H9 (cell line): ENCODE data around the gene NET1. TPM values are rescaled to one million over a fixed set of nuclear protein-coding genes. Genes with fewer than 3 reads are reported as not detected.

Source experiments
- DNase-seq: peaks from one replicate; pipeline ENCODE4 v3.0.0-alpha.2; 2017
- H2AFZ ChIP-seq: one replicate; pipeline ENCODE4 v1.6.1; 2013; ENCODE audit warnings: mild to moderate bottlenecking, low read length, control low read depth, moderate library complexity
- H2AK5ac ChIP-seq: 2 replicates; pipeline ENCODE4 v1.6.1; 2013; ENCODE audit warnings: low read length, control low read depth, mixed read lengths; ENCODE audit not compliant: insufficient read length
- H2BK120ac ChIP-seq: one replicate; pipeline ENCODE4 v1.6.1; 2013; ENCODE audit warnings: low read depth, mild to moderate bottlenecking, low read length, control low read depth, inconsistent platforms; ENCODE audit not compliant: poor library complexity, severe bottlenecking
- H2BK12ac ChIP-seq: 2 replicates; pipeline ENCODE4 v1.6.1; 2013; ENCODE audit warnings: low read length, control low read depth, mixed read lengths, low read depth; ENCODE audit not compliant: insufficient read length
- H2BK15ac ChIP-seq: 2 replicates; pipeline ENCODE4 v1.6.1; 2013; ENCODE audit warnings: low read depth, low read length, control low read depth
- H2BK20ac ChIP-seq: one replicate; pipeline ENCODE4 v1.6.1; 2013; ENCODE audit warnings: low read depth, mild to moderate bottlenecking, low read length, control low read depth, inconsistent platforms; ENCODE audit not compliant: poor library complexity, severe bottlenecking
- H2BK5ac ChIP-seq: 2 replicates; pipeline ENCODE4 v1.6.1; 2013; ENCODE audit warnings: low read length, control low read depth, mixed read lengths; ENCODE audit not compliant: insufficient read length
- H3K14ac ChIP-seq: 2 replicates; pipeline ENCODE4 v1.6.1; 2013; ENCODE audit warnings: low read length, control low read depth; ENCODE audit not compliant: insufficient read depth
- H3K18ac ChIP-seq: 2 replicates; pipeline ENCODE4 v1.6.1; 2013; ENCODE audit warnings: low read depth, mild to moderate bottlenecking, mixed read lengths, low read length, control low read depth; ENCODE audit not compliant: insufficient read length
- H3K23ac ChIP-seq: 2 replicates; pipeline ENCODE4 v1.6.1; 2013; ENCODE audit warnings: low read length, control low read depth, mixed read lengths, low read depth; ENCODE audit not compliant: insufficient read length
- H3K23me2 ChIP-seq: 2 replicates; pipeline ENCODE4 v1.6.1; 2013; ENCODE audit warnings: low read depth, mild to moderate bottlenecking, mixed read lengths, low read length, control low read depth; ENCODE audit not compliant: insufficient read length, poor library complexity, severe bottlenecking
- H3K27ac ChIP-seq: 2 replicates; pipeline ENCODE4 v1.5.1; 2013; ENCODE audit warnings: low read length, control low read depth, mixed read lengths, low read depth; ENCODE audit not compliant: insufficient read length
- H3K27me3 ChIP-seq: 2 replicates; pipeline ENCODE4 v1.6.1; 2013; ENCODE audit warnings: low read length, control low read depth, inconsistent platforms; ENCODE audit not compliant: insufficient read depth
- H3K4ac ChIP-seq: 2 replicates; pipeline ENCODE4 v1.6.1; 2013; ENCODE audit warnings: low read depth, mild to moderate bottlenecking, control low read depth, inconsistent platforms, low read length, moderate library complexity
- H3K4me1 ChIP-seq: 2 replicates; pipeline ENCODE4 v1.6.1; 2013; ENCODE audit warnings: low read length, control low read depth, inconsistent platforms; ENCODE audit not compliant: insufficient read depth
- H3K4me2 ChIP-seq: 2 replicates; pipeline ENCODE4 v1.6.1; 2013; ENCODE audit warnings: low read length, control low read depth, mixed read lengths; ENCODE audit not compliant: insufficient read length, insufficient read depth
- H3K56ac ChIP-seq: 2 replicates; pipeline ENCODE4 v1.6.1; 2013; ENCODE audit warnings: low read depth, mild to moderate bottlenecking, mixed read lengths, low read length, control low read depth; ENCODE audit not compliant: insufficient read length
- H3K79me1 ChIP-seq: 2 replicates; pipeline ENCODE4 v1.6.1; 2013; ENCODE audit warnings: low read depth, mild to moderate bottlenecking, moderate library complexity, low read length, control low read depth, inconsistent platforms; ENCODE audit not compliant: insufficient read depth, poor library complexity, severe bottlenecking
- H3K79me2 ChIP-seq: 2 replicates; pipeline ENCODE4 v1.6.1; 2013; ENCODE audit warnings: low read length, control low read depth, inconsistent platforms; ENCODE audit not compliant: insufficient read depth
- H3K9ac ChIP-seq: 2 replicates; pipeline ENCODE4 v1.6.1; 2013; ENCODE audit warnings: low read length, control low read depth, mixed read lengths; ENCODE audit not compliant: insufficient read length; ENCODE audit errors: extremely low read depth
- H3K9me3 ChIP-seq: one replicate; pipeline ENCODE4 v1.6.1; 2013; ENCODE audit warnings: low read depth, low read length, inconsistent platforms; ENCODE audit not compliant: control insufficient read depth
- H3T11ph ChIP-seq: one replicate; pipeline ENCODE4 v1.6.1; 2013; ENCODE audit warnings: mild to moderate bottlenecking, low read length, control low read depth, inconsistent platforms
- H4K20me1 ChIP-seq: one replicate; pipeline ENCODE4 v1.6.1; 2013; ENCODE audit not compliant: control insufficient read depth, insufficient read length, insufficient read depth
- H4K5ac ChIP-seq: 2 replicates; pipeline ENCODE4 v1.6.1; 2013; ENCODE audit warnings: low read depth, mild to moderate bottlenecking, mixed read lengths, low read length, control low read depth; ENCODE audit not compliant: insufficient read length
- H4K8ac ChIP-seq: replicated peaks from 2 replicates; pipeline ENCODE4 v1.6.1; 2013; ENCODE audit warnings: low read length, control low read depth, mixed read lengths, low read depth; ENCODE audit not compliant: insufficient read length
- H4K91ac ChIP-seq: 2 replicates; pipeline ENCODE4 v1.6.1; 2013; ENCODE audit warnings: low read depth, mild to moderate bottlenecking, moderate library complexity, mixed read lengths, low read length, control low read depth; ENCODE audit not compliant: insufficient read length
- H3K27ac Mint-ChIP-seq, 3 experiments: 2 replicates in 2 of 3; 3 replicates in 1 of 3; pipeline ENCODE4 v1.8.0; 2020 to 2021; ENCODE audit warnings: mixed read lengths in 3 of 3, mild to moderate bottlenecking in 1 of 3, moderate library complexity in 1 of 3
- H3K27me3 Mint-ChIP-seq: 2 replicates; pipeline ENCODE4 v1.8.0; 2021; ENCODE audit warnings: low read depth, mild to moderate bottlenecking, moderate library complexity, mixed read lengths
- H3K36me3 Mint-ChIP-seq, 3 experiments: 2 replicates in 2 of 3; 3 replicates in 1 of 3; pipeline ENCODE4 v1.8.0; 2020 to 2021; ENCODE audit warnings: low read depth in 3 of 3, mixed read lengths in 3 of 3; ENCODE audit not compliant: insufficient read depth in 1 of 3
- H3K4me1 Mint-ChIP-seq, 2 experiments: 2 replicates each; pipeline ENCODE4 v1.8.0; 2020; ENCODE audit warnings: mixed read lengths in 2 of 2
- H3K4me3 Mint-ChIP-seq, 2 experiments: 2 replicates in 1 of 2; 3 replicates in 1 of 2; pipeline ENCODE4 v1.8.0; 2020 to 2021; ENCODE audit warnings: mild to moderate bottlenecking in 2 of 2, mixed read lengths in 2 of 2, moderate library complexity in 1 of 2
- H3K9me3 Mint-ChIP-seq, 2 experiments: 2 replicates in 1 of 2; 3 replicates in 1 of 2; pipeline ENCODE4 v1.8.0; 2020; ENCODE audit warnings: mild to moderate bottlenecking in 2 of 2, mixed read lengths in 2 of 2, moderate library complexity in 1 of 2
- CTCF ChIP-seq: fragments of 200-600 bp; sonication (generic); conservative IDR thresholded peaks from 3 replicates; pipeline ENCODE4 v1.8.0; 2021; ENCODE audit warnings: antibody characterized with exemption, mild to moderate bottlenecking
- WGBS: extraction: QIAGEN DNeasy Blood & Tissue Kit; methylation state at CpG from one replicate; pipeline ENCODE4 v1.1.7; 2013; ENCODE audit warnings: missing lambda C conversion rate, low lambda C conversion rate, mixed read lengths; ENCODE audit not compliant: insufficient read length; ENCODE audit errors: extremely low coverage; 5-methylcytosine and 5-hydroxymethylcytosine counted together
- total RNA-seq: library from RNA; stranded (reverse); gene quantifications from 2 replicates; pipeline ENCODE4 v1.2.1, GENCODE V29; 2021

Gene NET1
- total RNA-seq, 1 experiment from 2014 or later: 50.6 TPM

- H2AK5ac ChIP-seq: no peak overlapping the region
- H3K4me3 Mint-ChIP-seq: no peak overlapping the region
- no peaks in the 10 kb centered on the region; a peak in 2 of 7 replicates for H3K36me3 Mint-ChIP-seq
These were observed 71.8 kb downstream of the NET1 start for GRCh38 chr10:5484205-5484604.

More at GRCh38 chr10:5484205-5484604, 71.8 kb downstream of the NET1 start:
- Histone ChIP-seq H3K23ac (no peak overlapping the region), H4K91ac (no peak overlapping the region), H3K4me2 (no peak overlapping the region), H2BK120ac (no peak overlapping the region), H2AFZ (no peak overlapping the region), H3K79me1 (no peaks in the 10 kb centered on the region), H3K9ac (no peak overlapping the region), H4K20me1 (no peaks in the 10 kb centered on the region), H3K18ac (no peak overlapping the region), H3K23me2 (no peaks in the 10 kb centered on the region), H3K27me3 (no peaks in the 10 kb centered on the region), H3K4ac (no peak overlapping the region), H4K5ac (no peak overlapping the region), H3K4me1 (peaks cover 1% of the 10 kb centered on the region; the same call in 1 of the 2 replicates), H3K56ac (no peak overlapping the region), H3K14ac (no peak overlapping the region), H2BK20ac (no peak overlapping the region), H4K8ac (no peak overlapping the region), H2BK5ac (no peak overlapping the region), H2BK12ac (no peak overlapping the region), H3K79me2 (no peaks in the 10 kb centered on the region), H2BK15ac (no peak overlapping the region), H3T11ph (no peak overlapping the region), H3K9me3 (no peaks in the 10 kb centered on the region), H3K27ac (no peak overlapping the region)
- H3K4me1 Mint-ChIP-seq: peaks cover 19 to 38% of the 10 kb centered on the region in 2 experiments
- no CpG with 5 or more reads among the region's 3 CpGs for WGBS
- peaks cover 5% of the 10 kb centered on the region for H3K27me3 Mint-ChIP-seq
- no peak for TF ChIP-seq CTCF
- H3K27ac Mint-ChIP-seq: no peak overlapping the region
- no peak for DNase-seq
- H3K9me3 Mint-ChIP-seq: peaks cover 0 to 3% of the 10 kb centered on the region in 2 experiments; a peak in 1 of 5 replicates
